Measurements from ENCODE around the gene ADGRB2.

Gene ADGRB2

DNA sequence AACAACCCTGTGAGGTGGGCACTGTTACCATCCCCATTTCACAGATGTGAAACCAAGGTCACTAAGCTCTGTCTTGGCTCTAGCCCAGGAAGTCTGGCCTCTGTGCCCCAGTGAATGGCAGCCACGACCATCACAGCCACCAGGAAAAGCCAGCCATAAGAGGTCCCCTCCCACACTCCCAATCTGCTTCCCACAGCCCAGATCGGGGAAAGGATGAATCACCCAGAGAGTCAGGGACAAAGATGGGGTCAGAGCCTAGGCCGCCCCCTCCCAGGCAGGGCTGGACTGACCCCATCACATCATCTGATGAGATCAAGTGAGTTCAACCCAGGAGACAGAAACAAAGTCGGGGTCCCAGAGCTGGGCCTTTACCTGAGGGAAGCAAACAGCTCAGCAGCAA lies 37.4 kb downstream of the ADGRB2 start:
- Histone ChIP-seq H3K9me3 (ENCODE audit: insufficient read depth, low read depth, low read length) (peaks cover 1% of the 10 kb centered on the region), H3K27me3 (ENCODE audit: insufficient read depth, low read length) (no peaks in the 10 kb centered on the region), H3K4me1 (ENCODE audit: control insufficient read depth in 1 of 2, insufficient read depth in 2 of 2, low read length in 2 of 2) (no peaks in the 10 kb centered on the region), H3K4me2 (ENCODE audit: low read length) (no peak overlapping the region), H2BK120ac (ENCODE audit: insufficient read depth, low read length, poor library complexity) (no peak overlapping the region), H2AFZ (ENCODE audit: insufficient read depth, low read length, poor library complexity) (no peak overlapping the region), H3K9ac (ENCODE audit: low read length) (no peak overlapping the region), H3K79me1 (ENCODE audit: low read length) (no peaks in the 10 kb centered on the region), H4K91ac (ENCODE audit: low read depth, low read length) (no peak overlapping the region), H2BK5ac (ENCODE audit: low read depth, low read length, poor library complexity) (no peak overlapping the region), H3K36me3 (ENCODE audit: control insufficient read depth in 1 of 2, insufficient read depth in 2 of 2, low read length in 2 of 2) (no peaks in the 10 kb centered on the region), H2AK5ac (ENCODE audit: low read length) (no peak overlapping the region), H3K18ac (ENCODE audit: low read length) (no peak overlapping the region), H3K4me3 (ENCODE audit: low read depth, low read length) (no peak overlapping the region), H2BK12ac (ENCODE audit: low read length) (no peak overlapping the region), H3K14ac (ENCODE audit: low read length) (no peak overlapping the region), H3K4ac (ENCODE audit: low read depth, low read length) (no peak overlapping the region), H3K23ac (ENCODE audit: low read length) (no peak overlapping the region), H4K8ac (ENCODE audit: low read depth, low read length) (no peak overlapping the region), H3K79me2 (ENCODE audit: control insufficient read depth, insufficient read depth, low read length, poor library complexity) (no peaks in the 10 kb centered on the region), H4K12ac (ENCODE audit: low read depth, low read length) (no peak overlapping the region), H3K27ac (ENCODE audit: low read depth, low read length) (no peak overlapping the region)
- no peak for DNase-seq
- no CpG with 5 or more reads among the region's 4 CpGs for WGBS (ENCODE audit: extremely low coverage, insufficient coverage, insufficient read length)

DNA sequence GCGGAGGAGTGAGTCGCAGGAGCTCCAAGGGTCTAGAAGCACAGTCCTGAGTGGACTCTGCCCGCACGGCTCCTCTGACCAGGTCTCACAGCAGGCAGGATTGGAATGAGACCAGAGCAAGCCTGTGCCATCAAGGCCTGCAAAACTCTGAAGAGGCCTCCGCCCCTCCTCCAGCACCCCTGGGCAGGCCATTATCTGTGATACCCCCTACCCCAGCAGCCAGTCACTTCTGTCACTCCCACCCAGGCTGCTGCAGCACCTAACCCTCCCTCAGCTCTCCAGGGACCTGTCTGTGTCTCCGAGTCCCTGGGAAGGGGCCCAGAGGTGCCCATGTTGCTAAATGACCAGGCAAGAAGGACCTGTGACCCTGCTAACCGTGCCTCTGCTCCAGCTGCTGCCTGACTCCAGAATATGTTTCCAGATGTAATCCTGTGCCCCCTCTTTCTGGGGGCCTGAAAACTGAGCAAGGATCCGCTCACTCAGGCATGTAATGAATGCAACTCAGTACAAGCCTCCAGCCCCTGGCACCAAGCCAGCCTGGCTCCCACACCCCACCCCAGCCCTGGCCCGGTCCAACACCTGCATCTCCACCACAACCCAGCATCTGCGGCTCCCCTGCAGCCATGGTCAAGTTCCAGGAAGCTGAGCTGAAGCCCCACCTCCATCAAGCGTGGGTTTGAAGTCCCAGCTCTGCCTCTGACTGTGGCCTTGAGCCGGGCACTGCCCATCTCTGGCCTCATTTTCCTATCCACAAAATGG lies 38.2 kb downstream of the ADGRB2 start:
- H3K27me3 ChIP-seq (ENCODE audit: insufficient read depth, low read length) = no peaks in the 10 kb centered on the region
- no peaks in the 10 kb centered on the region for H3K79me2 ChIP-seq (ENCODE audit: control insufficient read depth, insufficient read depth, low read length, poor library complexity)
- no peak overlapping the region for H2BK120ac ChIP-seq (ENCODE audit: insufficient read depth, low read length, poor library complexity)
- no peak overlapping the region for H4K91ac ChIP-seq (ENCODE audit: low read depth, low read length)
- no peak overlapping the region for H3K4ac ChIP-seq (ENCODE audit: low read depth, low read length)
- DNase-seq = no peak
- no peak overlapping the region for H4K12ac ChIP-seq (ENCODE audit: low read depth, low read length)
- H3K14ac ChIP-seq (ENCODE audit: low read length) = no peak overlapping the region
- H2AFZ ChIP-seq (ENCODE audit: insufficient read depth, low read length, poor library complexity) = no peak overlapping the region
- no peaks in the 10 kb centered on the region for H3K4me1 ChIP-seq (ENCODE audit: control insufficient read depth in 1 of 2, insufficient read depth in 2 of 2, low read length in 2 of 2)
- no peak overlapping the region for H3K9ac ChIP-seq (ENCODE audit: low read length)
- H2AK5ac ChIP-seq (ENCODE audit: low read length) = no peak overlapping the region
- WGBS (ENCODE audit: extremely low coverage, insufficient coverage, insufficient read length) = no CpG with 5 or more reads among the region's 12 CpGs
- no peak overlapping the region for H3K4me2 ChIP-seq (ENCODE audit: low read length)
- H4K8ac ChIP-seq (ENCODE audit: low read depth, low read length) = no peak overlapping the region
- H3K18ac ChIP-seq (ENCODE audit: low read length) = no peak overlapping the region
- H3K27ac ChIP-seq (ENCODE audit: low read depth, low read length) = no peak overlapping the region
- no peak overlapping the region for H3K4me3 ChIP-seq (ENCODE audit: low read depth, low read length)
- H2BK5ac ChIP-seq (ENCODE audit: low read depth, low read length, poor library complexity) = no peak overlapping the region
- H3K23ac ChIP-seq (ENCODE audit: low read length) = no peak overlapping the region
- H2BK12ac ChIP-seq (ENCODE audit: low read length) = no peak overlapping the region
- H3K9me3 ChIP-seq (ENCODE audit: insufficient read depth, low read depth, low read length) = peaks cover 1% of the 10 kb centered on the region
- H3K36me3 ChIP-seq (ENCODE audit: control insufficient read depth in 1 of 2, insufficient read depth in 2 of 2, low read length in 2 of 2) = no peaks in the 10 kb centered on the region
- H3K79me1 ChIP-seq (ENCODE audit: low read length) = no peaks in the 10 kb centered on the region

DNA sequence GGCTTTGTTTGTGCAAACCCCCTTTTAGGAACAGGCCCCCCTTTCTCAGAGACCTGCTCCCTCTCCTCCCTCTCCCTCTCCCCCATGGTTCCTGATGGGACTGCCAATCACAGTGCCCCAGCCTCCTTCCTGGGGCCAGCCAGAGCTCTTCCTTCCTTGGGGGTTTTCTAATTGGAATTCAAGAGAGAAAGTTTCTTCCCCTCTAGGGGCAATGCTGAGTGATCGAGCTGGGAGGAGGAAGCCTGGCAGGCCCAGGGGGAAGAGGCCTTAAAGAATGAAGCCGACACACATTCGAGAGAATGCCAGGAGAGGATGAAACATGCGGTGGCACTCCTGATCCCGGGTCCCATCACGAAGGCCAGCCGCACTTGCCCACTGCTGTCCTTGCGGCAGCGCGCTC lies 39.0 kb downstream of the ADGRB2 start:
- no peaks in the 10 kb centered on the region for H3K4me1 ChIP-seq (ENCODE audit: control insufficient read depth in 1 of 2, insufficient read depth in 2 of 2, low read length in 2 of 2)
- H3K9me3 ChIP-seq (ENCODE audit: insufficient read depth, low read depth, low read length) = peaks cover 1% of the 10 kb centered on the region
- no peak overlapping the region for H2BK120ac ChIP-seq (ENCODE audit: insufficient read depth, low read length, poor library complexity)
- H4K12ac ChIP-seq (ENCODE audit: low read depth, low read length) = no peak overlapping the region
- no peak overlapping the region for H3K4me2 ChIP-seq (ENCODE audit: low read length)
- no peak overlapping the region for H3K4me3 ChIP-seq (ENCODE audit: low read depth, low read length)
- no peak overlapping the region for H2BK12ac ChIP-seq (ENCODE audit: low read length)
- H4K8ac ChIP-seq (ENCODE audit: low read depth, low read length) = no peak overlapping the region
- no peak overlapping the region for H2AFZ ChIP-seq (ENCODE audit: insufficient read depth, low read length, poor library complexity)
- no peak overlapping the region for H4K91ac ChIP-seq (ENCODE audit: low read depth, low read length)
- no peak overlapping the region for H2AK5ac ChIP-seq (ENCODE audit: low read length)
- no peaks in the 10 kb centered on the region for H3K79me1 ChIP-seq (ENCODE audit: low read length)
- H3K18ac ChIP-seq (ENCODE audit: low read length) = no peak overlapping the region
- H3K36me3 ChIP-seq (ENCODE audit: control insufficient read depth in 1 of 2, insufficient read depth in 2 of 2, low read length in 2 of 2) = no peaks in the 10 kb centered on the region
- no CpG with 5 or more reads among the region's 10 CpGs for WGBS (ENCODE audit: extremely low coverage, insufficient coverage, insufficient read length)
- H3K23ac ChIP-seq (ENCODE audit: low read length) = no peak overlapping the region
- no peak overlapping the region for H2BK5ac ChIP-seq (ENCODE audit: low read depth, low read length, poor library complexity)
- H3K9ac ChIP-seq (ENCODE audit: low read length) = no peak overlapping the region
- H3K14ac ChIP-seq (ENCODE audit: low read length) = no peak overlapping the region
- no peak overlapping the region for H3K27ac ChIP-seq (ENCODE audit: low read depth, low read length)
- no peak overlapping the region for H3K4ac ChIP-seq (ENCODE audit: low read depth, low read length)
- no peaks in the 10 kb centered on the region for H3K79me2 ChIP-seq (ENCODE audit: control insufficient read depth, insufficient read depth, low read length, poor library complexity)
- DNase-seq = no peak
- no peaks in the 10 kb centered on the region for H3K27me3 ChIP-seq (ENCODE audit: insufficient read depth, low read length)

- Histone ChIP-seq H3K4me3 (ENCODE audit: low read depth, low read length) (no peak overlapping the region), H4K12ac (ENCODE audit: low read depth, low read length) (no peak overlapping the region), H3K4me1 (ENCODE audit: control insufficient read depth in 1 of 2, insufficient read depth in 2 of 2, low read length in 2 of 2) (no peaks in the 10 kb centered on the region), H2BK12ac (ENCODE audit: low read length) (no peak overlapping the region), H3K23ac (ENCODE audit: low read length) (no peak overlapping the region), H3K27me3 (ENCODE audit: insufficient read depth, low read length) (no peaks in the 10 kb centered on the region), H3K27ac (ENCODE audit: low read depth, low read length) (no peak overlapping the region), H3K9me3 (ENCODE audit: insufficient read depth, low read depth, low read length) (peaks cover 1% of the 10 kb centered on the region), H3K9ac (ENCODE audit: low read length) (no peak overlapping the region), H2AK5ac (ENCODE audit: low read length) (no peak overlapping the region), H2BK120ac (ENCODE audit: insufficient read depth, low read length, poor library complexity) (no peak overlapping the region), H3K14ac (ENCODE audit: low read length) (no peak overlapping the region), H3K18ac (ENCODE audit: low read length) (no peak overlapping the region), H2BK5ac (ENCODE audit: low read depth, low read length, poor library complexity) (no peak overlapping the region), H3K4me2 (ENCODE audit: low read length) (no peak overlapping the region), H3K79me2 (ENCODE audit: control insufficient read depth, insufficient read depth, low read length, poor library complexity) (no peaks in the 10 kb centered on the region), H4K8ac (ENCODE audit: low read depth, low read length) (no peak overlapping the region), H4K91ac (ENCODE audit: low read depth, low read length) (no peak overlapping the region), H3K36me3 (ENCODE audit: control insufficient read depth in 1 of 2, insufficient read depth in 2 of 2, low read length in 2 of 2) (no peaks in the 10 kb centered on the region), H3K4ac (ENCODE audit: low read depth, low read length) (no peak overlapping the region), H2AFZ (ENCODE audit: insufficient read depth, low read length, poor library complexity) (no peak overlapping the region), H3K79me1 (ENCODE audit: low read length) (no peaks in the 10 kb centered on the region)
- peak; percentile 44 to 77 for DNase-seq
- WGBS (ENCODE audit: extremely low coverage, insufficient coverage, insufficient read length) = no CpG with 5 or more reads among the region's 5 CpGs
Observed at GRCh38 chr1:31723828-31724359, 40.2 kb downstream of the ADGRB2 start.
